Sigmoid colon (tissue), 7 donors: ENCODE data around the gene PCSK5. TPM values are rescaled to one million over a fixed set of nuclear protein-coding genes. Genes with fewer than 3 reads are reported as not detected.

Experiments
- DNase-seq: peaks from one replicate; pipeline ENCODE4 v3.0.0-alpha.2; 2019
- H3K27ac ChIP-seq, 4 donors: fragments of 200-600 bp; sonication (generic); one replicate each; pipeline ENCODE4 v1.5.1; 2016 to 2019; ENCODE audit warnings: mild to moderate bottlenecking in 1 of 4
- H3K27me3 ChIP-seq, 3 donors: fragments of 200-600 bp; sonication (generic); one replicate each; pipeline ENCODE4 v1.5.1; 2019; ENCODE audit warnings: mild to moderate bottlenecking in 1 of 3
- H3K36me3 ChIP-seq, 4 donors: fragments of 200-600 bp; sonication (generic); one replicate each; pipeline ENCODE4 v1.5.1; 2016 to 2019
- H3K4me1 ChIP-seq, 4 donors: fragments of 200-600 bp; sonication (generic); one replicate each; pipeline ENCODE4 v1.5.1; 2017 to 2019
- H3K4me3 ChIP-seq, 4 donors: fragments of 200-600 bp; sonication (generic); one replicate each; pipeline ENCODE4 v1.5.1; 2017 to 2019; ENCODE audit warnings: mild to moderate bottlenecking in 2 of 4, moderate library complexity in 1 of 4
- H3K9me3 ChIP-seq, 4 donors: fragments of 200-600 bp in 3 of 4; sonication (generic) in 3 of 4; one replicate each; pipeline versions ENCODE4 v1.5.1 to v1.6.1; 2013 to 2019
- EP300 ChIP-seq, 4 donors: sonication (generic); formaldehyde crosslinking; IDR thresholded peaks; one replicate each; pipeline ENCODE4 v1.6.1; 2017; ENCODE audit warnings: antibody characterized with exemption in 4 of 4
- POLR2A ChIP-seq, 2 donors: fragments of 450-650 bp; IDR thresholded peaks; one replicate each; pipeline ENCODE4 v1.6.1; 2016; ENCODE audit warnings: antibody characterized with exemption in 2 of 2, mild to moderate bottlenecking in 2 of 2, moderate library complexity in 2 of 2
- POLR2AphosphoS5 ChIP-seq, 4 donors: sonication (generic); formaldehyde crosslinking; IDR thresholded peaks; one replicate each; pipeline ENCODE4 v1.6.1; 2017; ENCODE audit warnings: antibody characterized with exemption in 4 of 4
- WGBS, 2 donors: extraction: QIAGEN DNeasy Blood & Tissue Kit; methylation state at CpG; one replicate each; pipeline ENCODE4 v1.1.7; 2013; 5-methylcytosine and 5-hydroxymethylcytosine counted together
- intact Hi-C: fragments of 100-400 bp; cut with DNase I; formaldehyde crosslinking; loops from one replicate; pipeline ENCODE4 v1.15.1; 2023
- polyA plus RNA-seq, 3 donors: library from polyadenylated mRNA; stranded (reverse); fragments of 200-250 nt; gene quantifications; one replicate each; pipeline ENCODE4 v1.2.3, GENCODE V29; 2013
- total RNA-seq, 4 donors: library from RNA; depleted of rRNA; stranded (reverse); fragments of >200 nt; gene quantifications; one replicate each; pipeline ENCODE4 v1.1.0, GENCODE V29; 2016
- TF ChIP-seq, protein P1 (sequence below), 4 experiments: fragments of 450-650 bp in 3 of 4; fragments of 200-600 bp in 1 of 4; IDR thresholded peaks; one replicate each; pipeline ENCODE4 v1.5.1; 2016 to 2019; ENCODE audit warnings: antibody characterized with exemption in 4 of 4, mild to moderate bottlenecking in 3 of 4, moderate library complexity in 2 of 4
- donor health status: healthy with polysubstance abuse.
- donor health status: Bipolar disorder and iron deficiency.
- donor health status: healthy.

Gene PCSK5
- total and polyA plus RNA-seq, 7 donors: 2.4 to 23.5 (median 8.4) TPM

DNA sequence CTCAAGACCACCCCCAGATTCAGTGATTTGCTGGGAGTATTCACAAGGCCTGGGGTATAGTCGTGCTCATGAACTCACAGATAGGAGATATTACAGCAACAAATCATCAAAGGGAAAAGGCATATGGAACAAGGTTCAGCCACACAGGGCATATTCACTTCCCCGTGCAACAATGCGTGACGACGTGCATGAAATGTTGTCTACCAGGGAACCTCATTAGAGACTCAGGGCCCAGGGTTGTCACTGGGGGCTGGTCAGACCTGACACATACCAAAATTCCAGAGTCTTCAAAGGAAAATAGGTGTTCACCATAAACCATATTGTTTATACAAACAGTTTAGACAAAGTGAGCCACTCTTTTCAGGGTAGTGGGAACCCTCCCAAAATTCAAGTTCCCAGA lies 291.3 kb downstream of the PCSK5 start:
- intact Hi-C loops: no loop called here
- 92 to 97% methylated on average over 5 of the region's 5 CpGs for WGBS, 2 donors
- no peaks in the 10 kb centered on the region for H3K27me3 ChIP-seq

GRCh38 chr9:76185432-76185831 lies 295.0 kb downstream of the PCSK5 start:
- H3K4me3 ChIP-seq: no peak overlapping the region
- WGBS, 2 donors: 98 to 100% methylated on average over 1 of the region's 1 CpG
- no peaks in the 10 kb centered on the region for H3K9me3 ChIP-seq
- H3K27ac ChIP-seq: no peak overlapping the region
- TF ChIP-seq, protein P1, sequence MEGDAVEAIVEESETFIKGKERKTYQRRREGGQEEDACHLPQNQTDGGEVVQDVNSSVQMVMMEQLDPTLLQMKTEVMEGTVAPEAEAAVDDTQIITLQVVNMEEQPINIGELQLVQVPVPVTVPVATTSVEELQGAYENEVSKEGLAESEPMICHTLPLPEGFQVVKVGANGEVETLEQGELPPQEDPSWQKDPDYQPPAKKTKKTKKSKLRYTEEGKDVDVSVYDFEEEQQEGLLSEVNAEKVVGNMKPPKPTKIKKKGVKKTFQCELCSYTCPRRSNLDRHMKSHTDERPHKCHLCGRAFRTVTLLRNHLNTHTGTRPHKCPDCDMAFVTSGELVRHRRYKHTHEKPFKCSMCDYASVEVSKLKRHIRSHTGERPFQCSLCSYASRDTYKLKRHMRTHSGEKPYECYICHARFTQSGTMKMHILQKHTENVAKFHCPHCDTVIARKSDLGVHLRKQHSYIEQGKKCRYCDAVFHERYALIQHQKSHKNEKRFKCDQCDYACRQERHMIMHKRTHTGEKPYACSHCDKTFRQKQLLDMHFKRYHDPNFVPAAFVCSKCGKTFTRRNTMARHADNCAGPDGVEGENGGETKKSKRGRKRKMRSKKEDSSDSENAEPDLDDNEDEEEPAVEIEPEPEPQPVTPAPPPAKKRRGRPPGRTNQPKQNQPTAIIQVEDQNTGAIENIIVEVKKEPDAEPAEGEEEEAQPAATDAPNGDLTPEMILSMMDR (IDR thresholded peaks at IDR 0.05): no peak
- TF ChIP-seq POLR2A (IDR thresholded peaks at IDR 0.05): no peak
- H3K27me3 ChIP-seq: no peaks in the 10 kb centered on the region
- intact Hi-C loops: no loop called here
- H3K4me1 ChIP-seq: peaks cover 0 to 9% (median 0%) of the 10 kb centered on the region in 4 donors
- DNase-seq: no peak
- peaks cover 0 to 37% (median 5%) of the 10 kb centered on the region in 4 donors for H3K36me3 ChIP-seq

More for the DNA sequence above, 291.3 kb downstream of the PCSK5 start:
- Histone ChIP-seq H3K4me3 (no peak overlapping the region), H3K9me3 (no peaks in the 10 kb centered on the region), H3K4me1 (peaks cover 0 to 11% (median 0%) of the 10 kb centered on the region in 4 donors), H3K27ac (no peak overlapping the region), H3K36me3 (peaks cover 0 to 22% (median 0%) of the 10 kb centered on the region in 4 donors)
- DNase-seq: no peak
- TF ChIP-seq, protein P1 (IDR thresholded peaks at IDR 0.05): no peak
- TF ChIP-seq POLR2AphosphoS5 (IDR thresholded peaks at IDR 0.05) (no peak), POLR2A (IDR thresholded peaks at IDR 0.05) (no peak), EP300 (IDR thresholded peaks at IDR 0.05) (no peak)

GRCh38 chr9:76188286-76188685 lies 297.8 kb downstream of the PCSK5 start:
- Histone ChIP-seq H3K4me3 (no peak overlapping the region), H3K4me1 (no peaks in the 10 kb centered on the region), H3K27me3 (no peaks in the 10 kb centered on the region), H3K36me3 (peaks cover 0 to 39% (median 5%) of the 10 kb centered on the region in 4 donors), H3K9me3 (no peaks in the 10 kb centered on the region), H3K27ac (no peak overlapping the region)
- TF ChIP-seq POLR2AphosphoS5 (IDR thresholded peaks at IDR 0.05) (no peak), EP300 (IDR thresholded peaks at IDR 0.05) (no peak), POLR2A (IDR thresholded peaks at IDR 0.05) (no peak)
- TF ChIP-seq, protein P1 (IDR thresholded peaks at IDR 0.05): no peak
- DNase-seq: no peak
- 91 to 96% methylated on average over 11 of the region's 11 CpGs for WGBS, 2 donors
- intact Hi-C loops: no loop called here

- intact Hi-C loops: no loop called here
- H3K36me3 ChIP-seq: peaks cover 0 to 39% (median 5%) of the 10 kb centered on the region in 4 donors
- WGBS, 2 donors: 92 to 93% methylated on average over 3 of the region's 3 CpGs
Observed at GRCh38 chr9:76188905-76189304, 298.4 kb downstream of the PCSK5 start.

More at GRCh38 chr9:76188905-76189304, 298.4 kb downstream of the PCSK5 start:
- H3K9me3 ChIP-seq: no peaks in the 10 kb centered on the region
- H3K27me3 ChIP-seq: no peaks in the 10 kb centered on the region
- no peaks in the 10 kb centered on the region for H3K4me1 ChIP-seq
- H3K27ac ChIP-seq: no peak overlapping the region
- TF ChIP-seq POLR2AphosphoS5 (IDR thresholded peaks at IDR 0.05) (no peak), POLR2A (IDR thresholded peaks at IDR 0.05) (no peak), EP300 (IDR thresholded peaks at IDR 0.05) (no peak)
- TF ChIP-seq, protein P1 (IDR thresholded peaks at IDR 0.05): no peak
- H3K4me3 ChIP-seq: no peak overlapping the region
- DNase-seq: no peak
